ENCODE measurements around the gene MAN2A2. TPM values are rescaled to one million over a fixed set of nuclear protein-coding genes. Genes with fewer than 3 reads are reported as not detected.

MAN2A2 gene
- total and polyA plus RNA-seq, 2 donors (not counting 3 experiments of a cell fraction or from before 2014, with no cell fraction given), result 60.9 to 77.7 TPM

GRCh38 chr15:90882781-90883525, 20.1 kb upstream of the MAN2A2 start:
- Histone ChIP-seq H3K9me3 (replicated peaks; ENCODE audit: control insufficient read depth, insufficient read depth, low read length) (no peaks in the 10 kb centered on the region), H3K36me3 (ENCODE audit: control insufficient read depth in 2 of 2, extremely low read depth in 1 of 2, insufficient read depth in 2 of 2, low read length in 2 of 2) (peaks cover 3 to 37% of the 10 kb centered on the region in 2 experiments), H3K9me1 (replicated peaks; ENCODE audit: control insufficient read depth, extremely low read depth, insufficient read depth, low read length) (no peaks in the 10 kb centered on the region), H4K20me1 (replicated peaks; ENCODE audit: control insufficient read depth, extremely low read depth, insufficient read depth, low read length) (no peaks in the 10 kb centered on the region), H3K9ac (replicated peaks; ENCODE audit: extremely low read depth, insufficient read depth, low read length) (no peak overlapping the region), H3K79me2 (ENCODE audit: control insufficient read depth, insufficient read depth, low read length) (peaks cover 15% of the 10 kb centered on the region), H3K27ac (ENCODE audit: insufficient read depth, low read depth, low read length) (no peak overlapping the region), H3K4me2 (ENCODE audit: insufficient read depth, low read length) (no peak overlapping the region), H3K4me1 (ENCODE audit: control insufficient read depth, extremely low read depth, insufficient read depth, low read length) (peaks cover 24% of the 10 kb centered on the region), H3K4me3 (replicated peaks in 1 of 3; ENCODE audit: insufficient read depth in 1 of 3, low read depth in 1 of 3, low read length in 3 of 3) (no peak overlapping the region), H2AFZ (ENCODE audit: low read depth, low read length) (no peak overlapping the region), H3K27me3 (ENCODE audit: control insufficient read depth in 2 of 2, insufficient read depth in 2 of 2, low read length in 2 of 2) (no peaks in the 10 kb centered on the region)
- intact Hi-C loops (cut with micrococcal nuclease), result loop anchor here (10.0 kb wide), 1 partner anchor 348 kb away; no protein-coding TSS in a partner anchor
- TSS peak; percentile 25 for BruUV-seq (replicated peaks)
- DNase-seq (ENCODE audit: low read depth, low spot score) (no peak), FAIRE-seq (no peak)
- CTCF ChIA-PET, result interaction anchor here (3.9 kb wide), 1 partner anchor 234 kb away, joined by 237 read pairs; no protein-coding TSS in a partner anchor
- POLR2A ChIA-PET, result interaction anchor here (2.1 kb wide), 1 partner anchor 12 kb away, joined by 5 read pairs; no protein-coding TSS in a partner anchor
- dilution Hi-C loops (cut with MboI; ENCODE audit: extremely low pct_ligation_motif_present, low sequenced_read_pairs), result no loop called here
- TF ChIP-seq POLR2AphosphoS5 (IDR thresholded peaks at IDR 0.05; ENCODE audit: insufficient read depth, low read depth, low read length) (no peak), MYC (IDR thresholded peaks at IDR 0.05; ENCODE audit: low read depth, low read length) (no peak), CTCF (IDR thresholded peaks at IDR 0.05; ENCODE audit: extremely low read depth in 1 of 2, insufficient read depth in 1 of 2, low read depth in 1 of 2, low read length in 2 of 2) (no peak), POLR2A (IDR thresholded peaks at IDR 0.05; ENCODE audit: low read depth, low read length) (no peak), FOS (IDR thresholded peaks at IDR 0.05; ENCODE audit: borderline replicate concordance, insufficient read depth, low read length) (no peak), GATA2 (IDR thresholded peaks at IDR 0.05; ENCODE audit: insufficient read depth, insufficient read length, low read depth, low read length) (no peak), EZH2 (IDR thresholded peaks at IDR 0.05; ENCODE audit: borderline replicate concordance, low read depth, low read length, severe bottlenecking) (no peak), MAX (IDR thresholded peaks at IDR 0.05; ENCODE audit: insufficient read depth, insufficient read length) (no peak), JUN (IDR thresholded peaks at IDR 0.05; ENCODE audit: borderline replicate concordance, insufficient read depth, insufficient read length, low read depth) (no peak)
